Jurkat, Clone E6-1 (cell line): ENCODE results near the gene OR56A1. TPM values are rescaled to one million over a fixed set of nuclear protein-coding genes. Genes with fewer than 3 reads are reported as not detected.
"Not testable (repeated sequence)": the region's sequence is repeated elsewhere in the genome, so short reads cannot be mapped to it uniquely, and the experiment has no call there.

ENCODE experiments used
- DNase-seq: peaks from one replicate; pipeline ENCODE4 v3.0.0-alpha.2; 2011; ENCODE audit warnings: low read depth, low spot score
- H3K4me3 ChIP-seq: 2 replicates; pipeline ENCODE4 v1.5.1; 2011; ENCODE audit warnings: mild to moderate bottlenecking, low read length, control low read depth, moderate library complexity
- polyA plus RNA-seq: library from polyadenylated mRNA; unstranded; fragments of >200 nt; gene quantifications from one replicate; pipeline ENCODE4 v1.2.1, GENCODE V29; 2012; ENCODE audit warnings: missing spikeins; ENCODE audit not compliant: insufficient read length, insufficient read depth

The OR56A1 gene
- not detected for polyA plus RNA-seq

DNA sequence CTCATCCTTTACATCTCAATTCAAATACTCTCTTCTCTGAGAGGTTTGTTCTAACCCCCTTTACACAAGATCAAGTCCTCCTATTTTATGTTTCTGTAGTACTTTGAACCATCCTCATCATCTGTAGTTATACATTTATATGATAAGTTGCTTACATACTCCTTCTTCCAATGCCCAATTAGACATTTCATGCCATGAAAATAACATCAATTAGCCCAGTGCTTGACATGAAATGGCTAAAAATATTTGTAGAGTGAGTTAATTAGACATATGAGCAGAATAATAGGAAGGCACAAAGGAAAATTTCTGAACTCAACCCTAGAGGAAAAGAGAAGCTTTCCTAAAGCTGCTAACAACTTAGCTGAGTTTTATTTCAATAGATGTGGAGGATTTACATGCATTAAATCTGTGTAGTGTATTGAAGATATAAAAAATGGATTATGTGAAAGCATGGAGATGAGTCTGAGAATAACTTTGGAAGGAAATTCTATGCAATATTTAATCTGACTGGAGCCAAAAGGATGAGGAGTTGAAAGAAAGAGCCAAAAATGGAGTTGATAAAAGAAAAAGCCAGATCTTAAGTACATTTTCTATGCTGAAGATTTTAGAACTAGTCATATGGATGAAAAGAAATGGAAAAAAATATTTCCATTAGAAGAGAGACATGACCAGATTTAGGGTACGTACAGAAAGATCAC lies at the start of gene OR56A1:
Gene OR56A1, minus strand, starts transcription at position 51 of the 698 bp plus-strand sequence. CDS start 3,066 bp downstream, outside the sequence.
- H3K4me3 ChIP-seq: no peak within 1 kb of the TSS
- DNase-seq: no peak

DNA sequence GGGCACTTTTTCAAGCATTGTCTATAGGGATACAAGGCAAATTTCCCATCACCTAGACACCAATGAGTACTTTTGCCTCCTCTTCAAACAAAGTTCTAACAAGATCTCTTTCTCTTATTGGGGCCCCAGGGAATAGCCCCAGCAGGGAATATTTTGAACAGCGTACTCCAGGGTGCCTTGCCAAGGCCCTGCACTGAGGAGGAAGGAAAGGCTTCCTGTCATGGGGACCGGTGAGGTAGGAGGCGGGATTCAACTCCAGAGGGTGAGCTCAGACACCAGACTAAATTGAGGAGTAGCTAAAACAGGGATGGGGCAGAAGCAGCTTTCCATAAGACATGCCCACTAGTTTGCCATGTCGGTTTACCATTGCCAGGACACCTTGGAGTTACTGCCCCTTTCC lies 48.9 kb upstream of the OR56A1 start:
- no peak overlapping the region for H3K4me3 ChIP-seq
- DNase-seq: no peak

DNA sequence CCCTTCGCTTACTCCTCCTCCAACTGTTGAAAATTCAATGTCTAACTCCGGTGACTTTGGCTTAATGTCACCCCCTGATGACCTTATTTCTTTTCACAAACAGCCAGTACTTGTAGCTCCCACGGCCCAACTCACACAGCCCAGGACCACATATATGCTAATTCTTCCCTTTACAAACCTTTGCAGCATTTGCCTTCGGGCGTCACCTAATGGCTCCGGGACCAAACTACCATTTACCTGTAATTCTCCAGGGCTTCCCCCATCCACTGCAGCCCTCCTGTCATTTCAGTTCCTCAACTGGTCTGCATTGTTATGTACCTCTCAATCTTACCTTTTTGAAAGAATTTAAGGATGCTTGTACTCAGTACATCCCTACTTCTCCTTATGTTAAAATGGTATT lies 47.2 kb upstream of the OR56A1 start:
- H3K4me3 ChIP-seq: no peak overlapping the region
- DNase-seq: no peak

DNA sequence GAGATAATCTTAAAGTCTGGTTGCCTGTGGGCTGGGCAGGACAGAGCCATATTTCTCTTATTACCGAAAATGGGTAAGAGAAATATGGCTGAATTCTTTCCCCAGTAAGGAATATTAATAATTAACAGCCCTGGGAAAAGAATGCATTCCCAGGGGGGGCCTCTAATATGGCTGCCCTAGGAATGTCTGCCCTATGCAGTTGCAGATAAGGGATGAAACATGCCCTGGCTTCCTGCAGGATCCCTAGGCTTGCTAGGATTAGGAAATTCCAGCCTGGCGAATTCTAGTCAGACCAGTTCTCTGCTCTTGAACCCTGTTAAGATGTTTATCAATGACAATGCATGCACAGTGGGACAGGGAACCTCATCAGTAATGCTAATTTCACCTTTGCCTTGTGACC lies 45.9 kb upstream of the OR56A1 start:
- DNase-seq, H3K4me3 ChIP-seq: not testable (repeated sequence)

- no peak overlapping the region for H3K4me3 ChIP-seq
- no peak for DNase-seq
These were observed 36.9 kb upstream of the OR56A1 start for GRCh38 chr11:6067502-6067901.

DNA sequence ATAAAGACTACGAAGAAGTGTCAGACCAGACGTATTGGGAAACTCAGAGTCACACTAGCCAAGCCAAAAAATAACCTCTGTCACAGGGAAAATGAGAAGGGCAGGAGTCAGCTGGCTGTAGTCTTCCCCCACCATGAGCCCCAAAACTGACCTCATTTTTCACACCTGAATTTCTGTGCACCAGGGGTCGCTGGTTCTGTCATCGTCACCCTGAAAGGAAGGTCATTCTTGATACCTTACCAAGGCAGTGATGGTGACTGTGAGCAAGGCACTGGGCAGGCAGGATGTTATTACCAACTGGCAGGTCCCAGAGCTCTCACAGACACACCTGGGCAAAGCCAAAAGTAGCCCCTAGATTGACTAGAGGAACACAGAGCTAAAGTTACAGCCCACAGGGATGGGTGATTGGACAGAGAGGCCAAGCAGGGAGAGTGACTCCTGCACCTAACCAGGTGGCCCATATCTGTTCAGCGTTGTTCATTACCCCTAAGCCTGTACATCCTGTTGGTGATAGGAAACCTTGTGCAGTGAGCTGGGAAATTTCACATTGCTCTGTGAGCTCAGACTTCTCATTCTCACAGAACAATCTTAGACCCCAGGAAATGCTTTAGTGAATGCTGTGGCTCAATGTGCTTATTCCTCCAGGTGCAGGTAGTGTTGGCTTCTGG lies 32.3 kb upstream of the OR56A1 start:
- H3K4me3 ChIP-seq: no peak overlapping the region
- DNase-seq: no peak

- no peak overlapping the region for H3K4me3 ChIP-seq
- no peak for DNase-seq
These were observed 30.9 kb upstream of the OR56A1 start for GRCh38 chr11:6061475-6061874.

DNA sequence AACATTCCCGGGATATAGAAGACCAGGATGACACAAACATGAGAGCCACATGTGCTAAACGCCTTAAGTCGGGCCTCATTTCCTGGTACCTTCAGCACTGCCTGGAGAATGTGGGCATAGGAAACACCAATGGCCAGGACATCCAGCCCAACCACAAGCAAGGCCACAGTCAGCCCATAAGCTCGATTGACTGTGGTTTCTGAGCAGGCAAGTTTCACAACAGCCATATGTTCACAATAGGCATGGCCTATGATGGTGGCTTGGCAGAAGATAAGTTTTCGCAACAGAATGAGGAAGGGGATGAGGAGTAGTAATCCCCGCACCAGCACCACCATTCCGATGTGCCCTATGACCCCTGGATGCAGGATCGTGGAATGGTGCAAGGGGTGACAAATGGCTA lies 26.9 kb upstream of the OR56A1 start:
- no peak overlapping the region for H3K4me3 ChIP-seq
- DNase-seq: no peak

GRCh38 chr11:6055569-6055968 lies 25.0 kb upstream of the OR56A1 start:
- no peak for DNase-seq
- H3K4me3 ChIP-seq: no peak overlapping the region

GRCh38 chr11:6052374-6052773 lies 21.8 kb upstream of the OR56A1 start:
- no peak overlapping the region for H3K4me3 ChIP-seq
- DNase-seq: no peak

DNA sequence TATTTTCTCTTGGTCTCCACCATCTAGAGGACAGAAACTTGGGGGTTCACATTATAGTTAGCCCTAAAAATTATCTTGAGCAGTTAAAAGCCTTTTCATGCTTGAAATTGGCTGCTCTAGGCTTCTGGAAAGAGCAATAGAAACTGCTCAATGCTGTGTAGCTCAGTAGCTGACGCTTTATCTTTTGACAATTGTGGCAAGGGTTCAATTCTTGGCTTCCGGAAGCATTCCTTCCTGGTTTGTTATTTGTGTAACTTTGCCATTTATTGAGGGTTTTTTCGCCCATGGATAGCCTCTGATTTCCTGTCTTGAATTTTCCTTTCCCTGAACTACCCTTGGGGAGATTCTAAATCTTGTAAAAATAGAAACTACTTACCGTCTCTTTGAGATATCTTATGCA lies 10.3 kb upstream of the OR56A1 start:
- H3K4me3 ChIP-seq: no peak overlapping the region
- DNase-seq: no peak

GRCh38 chr11:6027501-6027900 lies 3.1 kb downstream of the OR56A1 start:
- no peak overlapping the region for H3K4me3 ChIP-seq
- DNase-seq: no peak

DNA sequence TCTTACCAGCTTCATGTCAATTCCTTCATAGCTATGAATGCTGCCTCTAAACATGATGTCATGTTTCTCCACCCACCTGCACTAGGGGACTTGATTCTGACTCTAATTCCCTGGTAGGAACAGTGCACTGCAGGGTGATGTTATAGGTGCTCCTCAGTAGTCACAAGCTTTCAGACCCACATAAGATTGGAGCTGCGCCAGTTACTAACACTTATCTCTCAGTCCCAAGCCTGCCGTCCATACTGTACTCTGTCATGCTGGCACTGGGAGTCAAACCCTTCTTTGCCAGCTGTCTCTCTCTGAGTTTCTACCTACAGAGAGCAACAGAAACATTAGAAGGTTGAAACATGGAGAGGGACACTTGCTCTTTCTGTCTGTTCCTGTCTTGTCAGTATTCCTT lies 5.5 kb downstream of the OR56A1 start:
- no peak for DNase-seq

DNA sequence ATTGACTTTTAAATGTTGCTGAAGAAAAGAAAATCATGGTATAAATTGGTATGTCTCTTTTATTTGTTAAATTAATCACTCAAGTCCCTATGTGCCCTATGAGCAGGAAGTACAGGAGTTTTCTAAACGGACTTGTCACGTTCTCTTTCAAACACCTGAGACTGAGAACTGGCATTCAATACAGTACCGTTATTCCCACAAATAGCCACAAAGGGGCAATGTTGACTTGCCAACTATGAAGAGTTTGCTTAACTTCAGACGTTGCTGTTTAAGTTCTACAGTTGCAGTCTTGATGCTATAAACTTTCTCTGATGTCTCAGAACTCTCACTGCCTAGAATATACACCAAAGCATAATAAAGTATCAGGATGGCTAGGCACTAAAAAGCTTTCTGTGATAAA lies 7.6 kb downstream of the OR56A1 start:
- H3K4me3 ChIP-seq: no peak overlapping the region
- peak; percentile 50 for DNase-seq

More for the DNA sequence above, 5.5 kb downstream of the OR56A1 start:
- H3K4me3 ChIP-seq: no peak overlapping the region

DNA sequence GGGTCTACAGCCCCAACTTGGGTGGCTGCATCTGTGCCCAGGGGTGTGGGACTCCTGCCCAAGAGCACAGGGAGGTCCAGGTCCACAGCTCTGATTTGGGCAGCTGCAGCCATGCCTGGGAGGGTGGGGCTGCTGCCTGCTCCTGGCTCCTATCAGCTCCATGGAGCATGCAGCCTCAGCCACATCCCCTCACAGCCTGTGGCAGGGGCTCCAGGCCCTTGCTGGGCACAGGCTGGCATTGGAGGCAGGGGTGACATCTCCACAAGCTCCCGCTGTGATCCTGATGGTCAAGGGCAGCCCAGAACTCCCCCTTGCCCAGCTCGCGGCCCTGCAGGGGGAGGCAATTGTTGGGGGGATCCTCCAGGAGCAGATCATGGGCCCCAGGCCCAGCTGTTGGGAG lies 17.5 kb downstream of the OR56A1 start:
- DNase-seq: no peak

GRCh38 chr11:6012035-6012668 lies 18.4 kb downstream of the OR56A1 start:
- no peak for DNase-seq
- H3K4me3 ChIP-seq: no peak overlapping the region

More for the DNA sequence above, 17.5 kb downstream of the OR56A1 start:
- no peak overlapping the region for H3K4me3 ChIP-seq

DNA sequence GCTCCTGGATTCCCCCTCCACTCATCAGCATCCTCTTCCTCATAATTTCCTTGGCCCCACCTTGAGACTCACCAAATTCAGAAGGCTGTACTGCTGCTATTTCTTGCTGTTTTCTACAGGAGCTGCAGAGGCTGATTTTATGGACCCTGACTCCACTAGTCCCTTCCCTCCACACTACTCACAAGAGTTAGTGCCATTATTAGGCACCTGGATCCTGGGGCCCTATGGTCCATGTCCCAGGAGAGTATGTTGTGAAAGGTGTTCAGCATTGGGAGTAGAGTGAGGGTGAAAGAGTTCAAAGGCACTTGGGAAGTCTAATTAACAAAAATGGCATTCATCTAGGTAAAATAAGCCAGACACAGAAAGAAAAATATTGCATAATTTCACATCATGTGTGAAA lies 23.7 kb downstream of the OR56A1 start, which contains the start of gene OR56A4:
Gene OR56A4, minus strand, starts transcription at position 101 of the 400 bp plus-strand sequence. CDS start 3,954 bp downstream, outside the sequence.
- no peak within 1 kb of the TSS for H3K4me3 ChIP-seq
- no peak for DNase-seq

DNA sequence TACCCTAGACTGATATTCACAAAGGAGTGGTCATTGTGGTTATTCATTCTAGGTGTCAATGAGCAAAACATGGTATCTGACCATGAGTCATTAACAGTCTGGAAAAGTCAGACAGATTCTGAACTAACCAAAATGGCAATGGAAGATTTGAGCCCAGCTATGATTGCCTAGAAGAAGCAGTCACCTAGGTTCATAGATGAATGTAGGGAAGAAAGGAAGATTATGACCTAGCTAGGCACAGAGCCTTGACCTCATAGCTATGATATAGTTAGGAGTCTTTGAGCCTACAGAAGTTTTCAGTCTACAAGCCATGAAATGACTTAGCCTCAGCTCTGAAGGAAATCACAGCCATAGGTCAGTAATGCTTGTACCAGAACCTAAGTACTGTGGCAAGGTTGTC lies 24.2 kb downstream of the OR56A1 start:
- no peak for DNase-seq
- no peak overlapping the region for H3K4me3 ChIP-seq

DNA sequence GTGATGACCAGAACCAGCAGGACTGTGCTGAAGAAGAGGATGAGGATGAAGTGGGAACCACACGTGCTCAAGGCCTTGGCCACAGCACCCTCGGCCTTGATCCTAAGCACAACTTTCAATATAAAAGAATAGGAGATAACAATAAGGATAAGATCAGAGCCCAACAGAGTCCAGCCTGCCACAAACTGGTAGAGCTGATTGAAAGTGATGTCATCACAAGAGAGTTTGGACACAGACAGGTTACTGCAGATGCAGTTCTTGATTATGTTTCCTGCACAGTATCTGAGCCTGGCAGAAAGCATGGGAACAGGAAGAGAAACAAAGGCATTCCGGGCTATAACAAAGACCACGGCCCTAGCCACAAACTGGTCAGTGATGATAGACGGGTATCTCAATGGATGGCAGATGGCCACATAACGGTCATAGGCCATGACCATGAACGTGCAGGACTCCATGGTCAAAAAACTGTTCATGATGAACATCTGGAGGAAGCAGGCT lies 28.3 kb downstream of the OR56A1 start:
- no peak overlapping the region for H3K4me3 ChIP-seq

DNA sequence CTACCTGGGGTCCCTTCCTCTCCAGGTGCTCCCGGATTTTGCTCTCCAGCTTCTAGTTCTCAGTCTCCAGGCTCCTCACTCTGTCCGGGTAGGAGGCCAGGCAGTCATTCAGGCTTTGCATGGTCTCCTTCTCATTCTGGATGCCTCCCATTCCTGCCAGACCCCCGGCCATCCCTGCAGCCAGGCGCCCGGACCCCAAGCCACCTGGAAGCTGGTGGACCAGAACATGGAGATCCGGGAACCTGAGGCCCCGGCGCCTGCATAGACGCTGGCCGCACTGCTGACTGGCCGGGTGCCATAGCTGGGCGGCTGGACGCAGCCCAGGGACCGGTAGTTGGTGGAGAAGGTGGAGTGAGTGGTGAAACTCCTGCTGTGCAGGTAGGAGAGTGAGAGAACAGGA lies 35.8 kb downstream of the OR56A1 start:
- no peak for DNase-seq
- H3K4me3 ChIP-seq: no peak overlapping the region

More for the DNA sequence above, 28.3 kb downstream of the OR56A1 start:
- DNase-seq: no peak
